Endothelial cell of umbilical vein (primary cell): ENCODE measurements around the gene COPB1. TPM values are rescaled to one million over a fixed set of nuclear protein-coding genes. Genes with fewer than 3 reads are reported as not detected.

Source experiments
- BruUV-seq: library from RNA; stranded (reverse); fragments of 400-500 nt; replicated peaks from 2 replicates; lab custom pipeline; 2021; lab: Mats Ljungman, UMichigan
- CTCF ChIA-PET: fragments of 300-600, 350-600 bp; sonication (Branson Sonifier 250); formaldehyde crosslinking; loops from one replicate; lab custom pipeline; 2021; ENCODE audit warnings: antibody characterized with exemption, inconsistent platforms; lab: Charles Lee
- POLR2A ChIA-PET: fragments of 300-600, 350-600 bp; sonication (Branson Sonifier 250); formaldehyde crosslinking; loops from one replicate; lab custom pipeline; 2021; ENCODE audit warnings: antibody characterized with exemption, inconsistent platforms; lab: Charles Lee
- DNase-seq: peaks from one replicate; pipeline ENCODE4 v3.0.0-alpha.2; 2011; ENCODE audit warnings: low read depth, low spot score
- FAIRE-seq: peaks from 2 replicates; lab custom pipeline; 2011; peaks lifted over from hg19 to GRCh38; lab: Jason Lieb, UNC
- H2AFZ ChIP-seq: 2 replicates; pipeline ENCODE4 v1.6.0; 2012; ENCODE audit warnings: low read depth, low read length, control low read depth, inconsistent platforms
- H3K27ac ChIP-seq: 2 replicates; pipeline ENCODE4 v1.5.1; 2011; ENCODE audit warnings: low read depth, mild to moderate bottlenecking, control low read depth, low read length, moderate library complexity; ENCODE audit not compliant: insufficient read depth
- H3K27me3 ChIP-seq, 2 experiments: 2 replicates each; pipeline versions ENCODE4 v1.6.0 to v1.6.1; 2011; ENCODE audit warnings: low read length in 2 of 2, mixed read lengths in 1 of 2; ENCODE audit not compliant: control insufficient read depth in 2 of 2, insufficient read depth in 2 of 2
- H3K36me3 ChIP-seq, 2 experiments: 2 replicates in 1 of 2; 3 replicates in 1 of 2; pipeline ENCODE4 v1.5.1; 2011; ENCODE audit warnings: low read length in 2 of 2, mild to moderate bottlenecking in 1 of 2, moderate library complexity in 1 of 2; ENCODE audit not compliant: control insufficient read depth in 2 of 2, insufficient read depth in 2 of 2; ENCODE audit errors: extremely low read depth in 1 of 2
- H3K4me1 ChIP-seq: 3 replicates; pipeline ENCODE4 v1.5.1; 2011; ENCODE audit warnings: mild to moderate bottlenecking, low read length; ENCODE audit not compliant: control insufficient read depth, insufficient read depth; ENCODE audit errors: extremely low read depth
- H3K4me2 ChIP-seq: 2 replicates; pipeline ENCODE4 v1.6.1; 2011; ENCODE audit warnings: low read length, control low read depth, mixed read lengths; ENCODE audit not compliant: insufficient read depth
- H3K4me3 ChIP-seq, 3 experiments: fragments of 200-600 bp in 1 of 3; sonication (generic), shearing (Covaris generic) in 1 of 3; replicated peaks in 1 of 3; 2 replicates each; pipeline ENCODE4 v1.5.1; 2011 to 2016; ENCODE audit warnings: control low read depth in 3 of 3, low read length in 3 of 3, mild to moderate bottlenecking in 2 of 3, inconsistent platforms in 1 of 3, low read depth in 1 of 3, moderate library complexity in 1 of 3; ENCODE audit not compliant: insufficient read depth in 1 of 3
- H3K79me2 ChIP-seq: 2 replicates; pipeline ENCODE4 v1.6.0; 2012; ENCODE audit warnings: low read length, inconsistent platforms; ENCODE audit not compliant: control insufficient read depth, insufficient read depth
- H3K9ac ChIP-seq: replicated peaks from 2 replicates; pipeline ENCODE3; 2011; ENCODE audit warnings: low read length, control low read depth; ENCODE audit not compliant: insufficient read depth; ENCODE audit errors: extremely low read depth
- H3K9me1 ChIP-seq: replicated peaks from 3 replicates; pipeline ENCODE4 v1.6.0; 2011; ENCODE audit warnings: mild to moderate bottlenecking, low read length; ENCODE audit not compliant: control insufficient read depth, insufficient read depth; ENCODE audit errors: extremely low read depth
- H3K9me3 ChIP-seq: replicated peaks from 2 replicates; pipeline ENCODE4 v1.5.1; 2012; ENCODE audit warnings: low read length, inconsistent platforms; ENCODE audit not compliant: control insufficient read depth, insufficient read depth
- H4K20me1 ChIP-seq: replicated peaks from 2 replicates; pipeline ENCODE3; 2011; ENCODE audit warnings: mild to moderate bottlenecking, low read length; ENCODE audit not compliant: control insufficient read depth, insufficient read depth; ENCODE audit errors: extremely low read depth
- EZH2 ChIP-seq: IDR thresholded peaks from 2 replicates; pipeline ENCODE4 v1.6.1; 2012; ENCODE audit warnings: borderline replicate concordance, low read depth, mild to moderate bottlenecking, moderate library complexity, low read length, inconsistent platforms; ENCODE audit not compliant: severe bottlenecking
- FOS ChIP-seq: IDR thresholded peaks from 2 replicates; pipeline ENCODE4 v1.6.1; 2011; ENCODE audit warnings: mild to moderate bottlenecking, low read length, moderate library complexity, borderline replicate concordance; ENCODE audit not compliant: insufficient read depth
- GATA2 ChIP-seq: IDR thresholded peaks from 2 replicates; pipeline ENCODE4 v1.7.0; 2011; ENCODE audit warnings: low read depth, mild to moderate bottlenecking, moderate library complexity, mixed read lengths, low read length; ENCODE audit not compliant: insufficient read length, insufficient read depth
- JUN ChIP-seq: IDR thresholded peaks from 2 replicates; pipeline ENCODE4 v1.6.1; 2011; ENCODE audit warnings: borderline replicate concordance, low read depth; ENCODE audit not compliant: insufficient read length, insufficient read depth
- MYC ChIP-seq: IDR thresholded peaks from one replicate; pipeline ENCODE4 v1.6.1; 2011; ENCODE audit warnings: mild to moderate bottlenecking, low read depth, low read length
- POLR2A ChIP-seq: IDR thresholded peaks from 2 replicates; pipeline ENCODE4 v1.6.1; 2012; ENCODE audit warnings: low read depth, mild to moderate bottlenecking, control low read depth, low read length
- POLR2AphosphoS5 ChIP-seq: IDR thresholded peaks from 2 replicates; pipeline ENCODE4 v1.6.1; 2012; ENCODE audit warnings: low read depth, mild to moderate bottlenecking, control low read depth, low read length, moderate library complexity; ENCODE audit not compliant: insufficient read depth
- dilution Hi-C: fragments of 300-500 bp; cut with MboI; formaldehyde crosslinking; loops from one replicate; pipeline ENCODE4 v1.15.0; 2019; ENCODE audit warnings: low sequenced_read_pairs; ENCODE audit not compliant: extremely low pct_ligation_motif_present
- intact Hi-C: fragments of 100-400 bp; cut with micrococcal nuclease; formaldehyde crosslinking; loops from one replicate; pipeline ENCODE4 v1.10.0; 2022
- polyA plus RNA-seq, 4 experiments: library from polyadenylated mRNA; depleted of rRNA in 3 of 4; stranded (reverse) in 3 of 4; unstranded in 1 of 4; fragments of >200 nt; gene quantifications; 2 replicates each; pipeline versions ENCODE4 v1.2.1 to v1.2.3, GENCODE V29; 2011 to 2012; ENCODE audit warnings: missing spikeins in 1 of 4
- total RNA-seq: library from RNA; stranded (reverse); gene quantifications from 2 replicates; pipeline ENCODE4 v1.2.3, GENCODE V29; 2021
- TF ChIP-seq, protein P1 (sequence below): IDR thresholded peaks from 2 replicates; pipeline ENCODE4 v1.6.1; 2011; ENCODE audit not compliant: insufficient read depth, insufficient read length
- TF ChIP-seq, protein P2 (sequence below), 2 donors: IDR thresholded peaks; 1 replicate in 1 of 2; 2 replicates in 1 of 2; pipeline ENCODE4 v1.5.1; 2011; ENCODE audit warnings: low read length in 2 of 2, mild to moderate bottlenecking in 2 of 2, moderate library complexity in 2 of 2, control low read depth in 1 of 2, inconsistent platforms in 1 of 2, low read depth in 1 of 2; ENCODE audit not compliant: insufficient read depth in 1 of 2; ENCODE audit errors: extremely low read depth in 1 of 2

Gene COPB1
- total and polyA plus RNA-seq, 2 donors (not counting 3 experiments of a cell fraction or from before 2014, with no cell fraction given) = 61.1 to 145 TPM

DNA sequence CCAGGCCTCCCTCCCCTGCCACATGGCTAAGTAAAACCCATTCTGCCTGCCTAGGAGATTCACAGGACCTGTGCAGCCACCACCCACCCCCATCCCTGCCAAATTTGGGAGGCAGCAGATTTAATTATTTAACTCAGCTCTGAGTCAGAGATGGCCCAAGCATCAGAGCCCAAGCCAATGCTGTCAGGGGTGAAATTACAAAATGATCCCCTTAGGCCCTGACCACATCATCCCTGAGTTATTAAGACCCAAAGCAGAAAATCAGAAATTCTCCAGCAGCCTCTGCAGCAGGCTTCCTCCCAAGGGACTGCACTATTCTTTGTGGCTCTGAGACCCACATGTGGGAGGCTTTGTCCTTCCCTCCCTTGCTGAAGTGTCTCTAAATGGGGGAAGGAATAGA, 87.8 kb downstream of the COPB1 start:
- no peak for TF ChIP-seq MYC
- ChIA-PET CTCF (interaction anchor here (1.0 to 3.1 kb wide), 2 partner anchors 43 to 111 kb away, joined by 6 to 18 read pairs; no protein-coding TSS in a partner anchor), POLR2A (no interaction called here)
- Histone ChIP-seq H3K36me3 (no peaks in the 10 kb centered on the region), H3K27ac (no peak overlapping the region), H3K79me2 (no peaks in the 10 kb centered on the region), H3K9me3 (no peaks in the 10 kb centered on the region), H3K27me3 (no peaks in the 10 kb centered on the region), H3K9me1 (no peaks in the 10 kb centered on the region), H3K4me1 (peaks cover 3% of the 10 kb centered on the region), H3K9ac (no peak overlapping the region), H4K20me1 (no peaks in the 10 kb centered on the region), H3K4me2 (no peak overlapping the region), H2AFZ (no peak overlapping the region), H3K4me3 (no peak overlapping the region)
- BruUV-seq = no TSS peak
- no peak for DNase-seq
- intact Hi-C loops (no loop called here), dilution Hi-C loops (no loop called here)
- FAIRE-seq = no peak

DNA sequence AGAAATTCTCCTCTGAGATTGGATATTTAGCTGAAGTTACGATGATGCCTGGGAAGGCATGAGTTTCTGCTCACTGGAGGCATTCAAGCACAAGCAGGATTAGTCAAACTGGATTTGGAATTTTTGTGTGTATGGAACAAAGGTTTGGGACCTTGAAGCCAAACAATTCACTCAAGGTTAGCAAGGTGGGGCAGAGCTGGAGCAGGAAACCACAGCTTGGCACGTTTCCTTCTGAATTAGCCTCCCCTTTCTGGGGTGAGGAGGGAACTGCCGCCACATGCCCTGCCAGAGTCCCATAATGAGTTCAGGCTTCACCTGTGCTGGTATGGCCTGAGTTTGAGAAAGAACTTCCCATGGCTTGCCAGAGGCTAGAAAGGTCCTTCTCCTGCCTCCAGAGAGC, 89.7 kb downstream of the COPB1 start:
- Histone ChIP-seq H3K9me1 (no peaks in the 10 kb centered on the region), H3K4me3 (no peak overlapping the region), H2AFZ (no peak overlapping the region), H3K36me3 (no peaks in the 10 kb centered on the region), H4K20me1 (no peaks in the 10 kb centered on the region), H3K4me2 (no peak overlapping the region), H3K27ac (no peak overlapping the region), H3K27me3 (no peaks in the 10 kb centered on the region), H3K9ac (no peak overlapping the region), H3K4me1 (no peaks in the 10 kb centered on the region), H3K79me2 (no peaks in the 10 kb centered on the region), H3K9me3 (no peaks in the 10 kb centered on the region)
- ChIA-PET POLR2A (no interaction called here), CTCF (interaction anchor here (1.2 to 1.7 kb wide), 2 partner anchors 9 to 109 kb away, joined by 4 to 8 read pairs; no protein-coding TSS in a partner anchor)
- dilution Hi-C loops = no loop called here
- DNase-seq = no peak
- no TSS peak for BruUV-seq
- TF ChIP-seq, protein P1, sequence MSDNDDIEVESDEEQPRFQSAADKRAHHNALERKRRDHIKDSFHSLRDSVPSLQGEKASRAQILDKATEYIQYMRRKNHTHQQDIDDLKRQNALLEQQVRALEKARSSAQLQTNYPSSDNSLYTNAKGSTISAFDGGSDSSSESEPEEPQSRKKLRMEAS = no peak
- TF ChIP-seq, protein P2, sequence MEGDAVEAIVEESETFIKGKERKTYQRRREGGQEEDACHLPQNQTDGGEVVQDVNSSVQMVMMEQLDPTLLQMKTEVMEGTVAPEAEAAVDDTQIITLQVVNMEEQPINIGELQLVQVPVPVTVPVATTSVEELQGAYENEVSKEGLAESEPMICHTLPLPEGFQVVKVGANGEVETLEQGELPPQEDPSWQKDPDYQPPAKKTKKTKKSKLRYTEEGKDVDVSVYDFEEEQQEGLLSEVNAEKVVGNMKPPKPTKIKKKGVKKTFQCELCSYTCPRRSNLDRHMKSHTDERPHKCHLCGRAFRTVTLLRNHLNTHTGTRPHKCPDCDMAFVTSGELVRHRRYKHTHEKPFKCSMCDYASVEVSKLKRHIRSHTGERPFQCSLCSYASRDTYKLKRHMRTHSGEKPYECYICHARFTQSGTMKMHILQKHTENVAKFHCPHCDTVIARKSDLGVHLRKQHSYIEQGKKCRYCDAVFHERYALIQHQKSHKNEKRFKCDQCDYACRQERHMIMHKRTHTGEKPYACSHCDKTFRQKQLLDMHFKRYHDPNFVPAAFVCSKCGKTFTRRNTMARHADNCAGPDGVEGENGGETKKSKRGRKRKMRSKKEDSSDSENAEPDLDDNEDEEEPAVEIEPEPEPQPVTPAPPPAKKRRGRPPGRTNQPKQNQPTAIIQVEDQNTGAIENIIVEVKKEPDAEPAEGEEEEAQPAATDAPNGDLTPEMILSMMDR (IDR thresholded peaks at IDR 0.05; ENCODE audit: extremely low read depth in 1 of 2, insufficient read depth in 1 of 2, low read depth in 1 of 2, low read length in 2 of 2) = no peak
- TF ChIP-seq FOS (no peak), EZH2 (no peak), JUN (no peak), GATA2 (no peak), POLR2A (no peak), POLR2AphosphoS5 (no peak)
- no peak for FAIRE-seq
- intact Hi-C loops = no loop called here
